HUES6 (cell line): Measurements from ENCODE around the gene PCDHGA9.

Experiments
- H3K27ac ChIP-seq: 2 replicates; pipeline ENCODE4 v1.7.0; 2013; ENCODE audit warnings: low read depth, mild to moderate bottlenecking, low read length, inconsistent platforms
- H3K27me3 ChIP-seq: 2 replicates; pipeline ENCODE4 v1.6.1; 2013; ENCODE audit warnings: low read length; ENCODE audit not compliant: control insufficient read depth, insufficient read depth
- H3K36me3 ChIP-seq: 2 replicates; pipeline ENCODE4 v1.6.1; 2013; ENCODE audit warnings: low read length; ENCODE audit not compliant: control insufficient read depth, insufficient read depth
- H3K4me1 ChIP-seq: 2 replicates; pipeline ENCODE4 v1.6.1; 2013; ENCODE audit warnings: low read length; ENCODE audit not compliant: control insufficient read depth, insufficient read depth
- H3K4me3 ChIP-seq: 2 replicates; pipeline ENCODE4 v1.5.1; 2013; ENCODE audit warnings: low read depth, low read length
- H3K9ac ChIP-seq: one replicate; pipeline ENCODE4 v1.6.1; 2013; ENCODE audit warnings: mild to moderate bottlenecking, low read length
- H3K9me3 ChIP-seq: 2 replicates; pipeline ENCODE4 v1.6.1; 2013; ENCODE audit warnings: low read depth, low read length; ENCODE audit not compliant: control insufficient read depth, insufficient read depth

Gene PCDHGA9

DNA sequence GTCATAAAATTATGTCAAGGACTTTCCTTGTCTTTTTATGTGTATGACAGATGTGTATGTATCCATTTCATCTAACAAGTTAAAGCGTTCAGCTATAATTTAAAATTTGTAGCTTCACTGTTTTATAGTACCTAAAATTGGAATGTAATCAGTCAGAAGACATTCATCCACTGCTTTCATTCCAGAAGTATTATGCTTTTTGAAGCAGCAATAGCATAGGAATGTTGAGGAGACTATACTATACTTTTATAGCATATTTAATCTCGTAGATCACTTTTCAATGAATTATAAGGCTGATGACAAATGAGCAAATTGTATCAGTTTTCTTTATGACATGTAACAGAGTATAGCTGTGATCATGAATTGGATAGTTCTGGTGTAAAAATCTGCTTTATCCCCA is 34.6 kb downstream of the PCDHGA9 start:
- Histone ChIP-seq H3K4me1 (no peaks in the 10 kb centered on the region), H3K4me3 (no peak overlapping the region), H3K9ac (no peak overlapping the region), H3K27ac (no peak overlapping the region), H3K9me3 (peaks cover 29% of the 10 kb centered on the region), H3K36me3 (no peaks in the 10 kb centered on the region), H3K27me3 (no peaks in the 10 kb centered on the region)

DNA sequence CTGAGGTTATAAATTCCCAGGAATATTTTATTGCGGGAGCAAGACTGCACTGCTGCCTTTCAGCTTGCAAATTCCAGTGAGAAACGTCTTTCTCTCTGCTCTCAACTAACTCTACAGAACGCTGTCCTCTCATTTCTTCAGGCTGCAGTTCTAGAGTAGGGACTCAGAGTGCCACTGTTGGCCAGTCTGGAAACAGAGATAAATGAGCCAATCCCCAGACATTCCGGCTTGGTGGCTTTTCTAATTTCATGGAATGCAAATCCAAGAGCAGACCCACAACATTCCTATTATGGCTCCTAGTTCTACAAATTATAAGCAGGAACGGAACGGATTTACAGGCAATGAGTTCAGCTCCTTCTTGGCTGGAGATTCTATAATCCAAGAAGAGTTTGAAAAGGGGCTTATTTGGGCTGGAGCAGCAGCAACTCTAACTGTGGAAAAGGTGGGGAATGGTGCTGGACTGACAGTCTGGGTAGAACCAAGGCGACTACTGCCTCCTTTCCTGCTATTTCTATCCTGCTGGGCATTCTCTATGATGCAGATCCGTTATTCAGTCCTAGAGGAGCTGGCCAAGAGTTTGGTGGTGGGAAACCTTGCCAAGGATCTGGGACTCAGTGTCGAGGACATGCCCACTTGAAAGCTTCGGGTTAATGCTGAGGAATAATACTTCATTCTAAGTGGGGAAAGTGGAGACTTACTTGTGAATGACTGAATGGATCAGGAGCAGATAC is 37.0 kb downstream of the PCDHGA9 start:
- no peaks in the 10 kb centered on the region for H3K27me3 ChIP-seq
- H3K27ac ChIP-seq: no peak overlapping the region
- no peaks in the 10 kb centered on the region for H3K4me1 ChIP-seq
- no peaks in the 10 kb centered on the region for H3K36me3 ChIP-seq
- H3K9ac ChIP-seq: no peak overlapping the region
- peaks cover 14% of the 10 kb centered on the region for H3K9me3 ChIP-seq
- no peak overlapping the region for H3K4me3 ChIP-seq

DNA sequence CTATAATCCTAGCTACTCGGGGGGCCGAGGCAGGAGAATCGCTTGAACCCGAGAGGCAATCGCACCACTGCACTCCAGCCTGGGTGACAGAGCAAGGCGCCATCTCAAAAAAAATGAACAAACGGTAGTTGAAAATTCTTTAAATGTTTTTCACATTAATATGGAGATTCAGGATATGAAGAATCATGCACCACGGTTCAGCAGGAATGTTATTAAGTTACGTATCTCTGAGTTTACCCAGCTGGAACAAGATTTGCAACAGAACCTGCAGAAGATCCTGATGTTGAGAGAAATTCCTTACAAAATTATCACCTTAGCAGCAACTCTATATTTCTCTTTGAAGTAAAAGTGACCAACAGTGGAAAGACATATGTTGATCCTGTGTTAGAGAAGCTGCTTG is 37.8 kb downstream of the PCDHGA9 start:
- H3K4me3 ChIP-seq: no peak overlapping the region
- no peaks in the 10 kb centered on the region for H3K27me3 ChIP-seq
- H3K27ac ChIP-seq: no peak overlapping the region
- no peaks in the 10 kb centered on the region for H3K36me3 ChIP-seq
- peaks cover 14% of the 10 kb centered on the region for H3K9me3 ChIP-seq
- H3K4me1 ChIP-seq: no peaks in the 10 kb centered on the region
- no peak overlapping the region for H3K9ac ChIP-seq

DNA sequence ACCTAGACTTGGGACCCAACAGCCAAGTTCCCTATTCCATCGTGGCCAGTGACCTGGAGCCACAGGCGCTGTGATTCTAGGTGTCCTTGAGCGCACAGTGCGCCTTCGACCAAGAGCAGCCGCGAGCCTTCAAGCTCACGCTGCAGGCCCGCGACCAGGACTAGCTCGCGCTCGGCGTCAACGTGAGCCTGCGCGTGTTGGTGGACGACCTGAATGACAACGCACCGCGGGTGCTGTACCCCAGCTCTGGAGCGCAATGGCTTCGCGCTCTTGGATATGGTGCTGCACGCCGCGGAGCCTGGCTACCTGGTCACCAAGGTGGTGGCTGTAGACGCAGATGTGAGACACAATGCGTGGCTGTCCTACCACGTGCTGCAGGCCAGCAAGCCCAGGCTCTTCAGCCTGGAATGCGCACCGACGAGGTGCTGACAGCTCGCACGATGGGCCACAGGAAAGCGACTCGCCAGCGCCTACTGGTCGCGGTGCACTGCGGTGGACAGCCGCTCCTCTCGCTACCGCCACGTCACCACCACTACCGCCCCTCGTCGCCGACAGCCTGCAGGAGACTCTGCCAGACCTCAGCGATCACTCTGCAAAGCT is 39.1 kb downstream of the PCDHGA9 start:
- peaks cover 7% of the 10 kb centered on the region for H3K9me3 ChIP-seq
- no peak overlapping the region for H3K4me3 ChIP-seq
- H3K36me3 ChIP-seq: no peaks in the 10 kb centered on the region
- no peak overlapping the region for H3K9ac ChIP-seq
- no peaks in the 10 kb centered on the region for H3K27me3 ChIP-seq
- H3K27ac ChIP-seq: no peak overlapping the region
- no peaks in the 10 kb centered on the region for H3K4me1 ChIP-seq
